NCI-H1048 (cell line): ENCODE measurements around the gene SRPK3.

ENCODE experiments used
- DNase-seq: peaks from one replicate; lab custom pipeline; 2025; lab: John Stamatoyannopoulos, UW

SRPK3 gene

GRCh38 chrX:153831429-153832150 lies 50.7 kb downstream of the SRPK3 start:
- no peak for DNase-seq

DNA sequence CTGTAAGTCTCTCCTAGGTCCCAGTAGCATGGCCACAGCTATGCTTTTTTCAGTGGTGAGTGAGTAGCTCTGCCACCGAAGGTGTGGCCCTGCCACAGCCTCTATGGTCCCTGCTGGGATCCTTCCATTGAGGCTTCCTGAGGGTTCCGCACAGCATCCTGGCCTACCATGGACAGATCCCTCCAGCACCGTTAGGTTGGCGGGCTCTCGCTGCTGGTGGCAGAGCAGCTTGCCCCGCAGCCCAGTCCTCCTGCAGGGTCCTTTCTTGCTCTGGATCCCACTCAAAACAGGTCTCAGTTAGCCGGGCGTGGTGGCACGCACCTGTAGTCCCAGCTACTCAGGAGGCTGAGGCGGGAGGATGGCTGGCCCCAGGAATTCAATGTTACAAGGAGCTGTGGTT lies 51.9 kb downstream of the SRPK3 start:
- no peak for DNase-seq
